ENCODE measurements around the gene PYGM. TPM values are rescaled to one million over a fixed set of nuclear protein-coding genes. Genes with fewer than 3 reads are reported as not detected.
"Not testable (repeated sequence)": the region's sequence is repeated elsewhere in the genome, so short reads cannot be mapped to it uniquely, and the experiment has no call there.

The PYGM gene
- total RNA-seq, 1 donor from 2014 or later, result 4.8 TPM

DNA sequence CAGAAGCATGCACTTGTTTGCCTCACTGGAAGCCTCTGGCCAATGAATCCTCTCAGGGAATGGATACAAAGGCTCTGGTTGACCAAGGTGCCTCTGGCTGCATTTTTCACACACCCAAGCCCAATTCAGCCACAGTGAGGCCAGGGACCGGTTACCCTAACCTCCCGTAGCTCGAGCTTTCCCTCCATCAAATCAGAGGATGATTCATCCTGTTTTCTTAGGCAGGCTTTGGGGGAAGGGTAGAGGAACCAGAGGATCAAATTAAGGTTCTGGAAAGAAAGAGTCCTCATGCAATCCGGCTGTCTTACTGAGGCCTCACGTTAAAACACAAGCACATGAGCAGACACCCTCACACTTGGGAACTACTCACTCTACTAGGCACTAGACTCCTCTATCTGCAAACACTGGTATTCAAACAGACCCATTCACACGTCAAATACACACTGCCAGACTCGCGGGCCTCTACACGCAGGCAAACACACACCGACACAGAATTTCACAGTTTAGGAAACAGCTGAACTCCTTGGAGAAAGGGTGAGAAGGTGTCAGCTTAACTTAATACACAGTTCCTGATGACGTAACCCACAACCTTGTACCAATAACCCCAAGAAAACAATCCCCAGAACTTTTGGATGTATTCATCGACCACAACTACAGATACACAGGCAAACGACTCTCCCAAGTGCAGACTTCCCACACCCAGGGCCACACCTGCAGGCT is 49.2 kb downstream of the PYGM start:
- intact Hi-C loops (cut with micrococcal nuclease), result no loop called here
- no peak for ATAC-seq (ENCODE audit: low read depth)
- ChIA-PET CTCF (no interaction called here), POLR2A (no interaction called here)
- H3K27me3 Mint-ChIP-seq, result peaks cover 61% of the 10 kb centered on the region
- TF ChIP-seq CTCF (IDR thresholded peaks at IDR 0.05), result no peak
- peaks cover 25% of the 10 kb centered on the region for H3K4me1 Mint-ChIP-seq
- DNase-seq, result no peak
- H3K27ac Mint-ChIP-seq, result no peak overlapping the region
- no peaks in the 10 kb centered on the region for H3K36me3 Mint-ChIP-seq (ENCODE audit: low read depth)
- no peak overlapping the region for H3K4me3 Mint-ChIP-seq
- no peaks in the 10 kb centered on the region for H3K9me3 Mint-ChIP-seq

GRCh38 chr11:64705501-64705900 is 54.3 kb downstream of the PYGM start:
- DNase-seq (no peak), ATAC-seq (ENCODE audit: low read depth) (no peak)
- peaks cover 1% of the 10 kb centered on the region for H3K4me1 Mint-ChIP-seq
- H3K36me3 Mint-ChIP-seq (ENCODE audit: low read depth), result no peaks in the 10 kb centered on the region
- POLR2A ChIA-PET, result interaction anchor here (0.7 to 1.5 kb wide), 2 partner anchors 11 to 17 kb away, joined by 5 read pairs; no protein-coding TSS in a partner anchor
- H3K27ac Mint-ChIP-seq, result no peak overlapping the region
- CTCF ChIA-PET, result interaction anchor here (1.2 to 2.9 kb wide), 2 partner anchors 16 to 55 kb away, joined by 7 to 25 read pairs; no protein-coding TSS in a partner anchor
- intact Hi-C loops (cut with micrococcal nuclease), result loop anchor here (2.0 kb wide), 1 partner anchor 17 kb away; no protein-coding TSS in a partner anchor
- no peak for TF ChIP-seq CTCF (IDR thresholded peaks at IDR 0.05)
- H3K27me3 Mint-ChIP-seq, result peaks cover 41% of the 10 kb centered on the region
- no peak overlapping the region for H3K4me3 Mint-ChIP-seq
- H3K9me3 Mint-ChIP-seq, result no peaks in the 10 kb centered on the region

DNA sequence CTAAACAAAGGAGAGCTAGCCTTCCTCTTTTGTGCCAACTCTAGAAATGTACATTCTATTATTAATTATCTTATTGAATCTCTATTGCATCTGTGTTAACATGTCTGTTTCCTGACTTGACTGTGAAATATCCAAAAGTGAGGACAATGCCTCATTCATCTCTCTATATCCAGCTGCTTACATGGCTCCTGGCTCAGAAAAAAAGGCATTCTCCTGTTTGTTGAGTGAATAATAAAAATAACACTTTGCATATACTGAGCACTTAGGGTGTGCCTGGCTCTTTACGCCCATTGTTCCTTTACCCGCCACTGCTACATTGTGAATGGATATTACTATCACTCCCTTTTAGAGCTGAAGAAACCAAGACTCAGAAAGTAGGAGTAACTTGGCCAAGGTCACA is 56.7 kb downstream of the PYGM start:
- ChIA-PET POLR2A (no interaction called here), CTCF (interaction anchor here (1.2 to 2.9 kb wide), 2 partner anchors 14 to 62 kb away, joined by 3 to 25 read pairs; no protein-coding TSS in a partner anchor)
- ATAC-seq (ENCODE audit: low read depth) (no peak), DNase-seq (no peak)
- Mint-ChIP-seq H3K36me3 (ENCODE audit: low read depth) (no peaks in the 10 kb centered on the region), H3K27me3 (peaks cover 26% of the 10 kb centered on the region), H3K27ac (no peak overlapping the region), H3K4me3 (no peak overlapping the region), H3K9me3 (no peaks in the 10 kb centered on the region), H3K4me1 (peaks cover 1% of the 10 kb centered on the region)
- intact Hi-C loops (cut with micrococcal nuclease), result no loop called here
- TF ChIP-seq CTCF (IDR thresholded peaks at IDR 0.05), result no peak

DNA sequence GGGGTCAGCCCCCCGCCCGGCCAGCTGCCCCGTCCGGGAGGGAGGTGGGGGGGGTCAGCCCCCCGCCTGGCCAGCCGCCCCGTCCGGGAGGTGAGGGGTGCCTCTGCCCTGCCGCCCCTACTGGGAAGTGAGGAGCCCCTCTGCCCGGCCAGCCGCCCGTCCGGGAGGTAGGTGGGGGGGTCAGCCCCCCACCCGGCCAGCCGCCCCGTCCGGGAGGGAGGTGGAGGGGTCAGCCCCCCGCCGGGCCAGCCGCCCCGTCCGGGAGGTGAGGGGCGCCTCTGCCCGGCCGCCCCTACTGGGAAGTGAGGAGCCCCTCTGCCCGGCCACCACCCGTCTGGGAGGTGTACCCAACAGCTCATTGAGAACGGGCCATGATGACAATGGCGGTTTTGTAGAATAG is 57.8 kb downstream of the PYGM start:
- POLR2A ChIA-PET; H3K9me3 Mint-ChIP-seq; DNase-seq; H3K36me3 Mint-ChIP-seq (ENCODE audit: low read depth); intact Hi-C loops (cut with micrococcal nuclease); H3K4me3 Mint-ChIP-seq; CTCF ChIA-PET; ATAC-seq (ENCODE audit: low read depth); H3K4me1 Mint-ChIP-seq; H3K27ac Mint-ChIP-seq: not testable (repeated sequence)
- peaks cover 22% of the 10 kb centered on the region for H3K27me3 Mint-ChIP-seq

DNA sequence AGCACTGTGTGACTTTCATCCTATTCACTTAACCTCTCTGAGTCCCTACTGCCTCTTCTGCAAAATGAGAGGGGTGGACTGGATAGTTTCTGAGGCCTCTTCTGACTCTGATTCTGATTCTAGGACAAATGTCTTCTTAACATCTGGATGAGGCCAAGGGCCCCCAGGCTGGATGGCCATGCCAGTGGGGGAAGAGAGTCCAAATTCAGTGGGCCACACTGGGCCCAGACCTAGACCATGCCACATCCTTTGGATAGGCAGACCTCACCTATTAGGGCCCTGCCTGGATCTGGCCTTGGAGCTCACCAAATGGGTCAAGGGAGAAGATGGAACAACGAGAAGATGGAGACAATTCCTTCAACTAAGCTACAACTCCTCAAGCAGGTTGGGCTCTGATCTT is 61.3 kb downstream of the PYGM start:
- Mint-ChIP-seq H3K4me3 (no peak overlapping the region), H3K36me3 (ENCODE audit: low read depth) (no peaks in the 10 kb centered on the region), H3K4me1 (peaks cover 14% of the 10 kb centered on the region), H3K27me3 (peaks cover 16% of the 10 kb centered on the region), H3K9me3 (no peaks in the 10 kb centered on the region), H3K27ac (no peak overlapping the region)
- CTCF ChIA-PET, result interaction anchor here (1.5 kb wide), 1 partner anchor 10 kb away, joined by 9 read pairs; no protein-coding TSS in a partner anchor
- TF ChIP-seq CTCF (IDR thresholded peaks at IDR 0.05), result no peak
- no peak for DNase-seq
- ATAC-seq (ENCODE audit: low read depth), result no peak
- intact Hi-C loops (cut with micrococcal nuclease), result no loop called here
- POLR2A ChIA-PET, result interaction anchor here (0.5 kb wide), 1 partner anchor 11 kb away, joined by 3 read pairs; no protein-coding TSS in a partner anchor

Measured in activated B cell treated with CpG ODN at 0.5 μM for 24 hours (primary cell).